ENCODE measurements around the gene PALLD. TPM values are rescaled to one million over a fixed set of nuclear protein-coding genes. Genes with fewer than 3 reads are reported as not detected.

Gene PALLD
- total and polyA plus RNA-seq, 7 donors, result 40.7 to 1,991 (median 1,233) TPM

DNA sequence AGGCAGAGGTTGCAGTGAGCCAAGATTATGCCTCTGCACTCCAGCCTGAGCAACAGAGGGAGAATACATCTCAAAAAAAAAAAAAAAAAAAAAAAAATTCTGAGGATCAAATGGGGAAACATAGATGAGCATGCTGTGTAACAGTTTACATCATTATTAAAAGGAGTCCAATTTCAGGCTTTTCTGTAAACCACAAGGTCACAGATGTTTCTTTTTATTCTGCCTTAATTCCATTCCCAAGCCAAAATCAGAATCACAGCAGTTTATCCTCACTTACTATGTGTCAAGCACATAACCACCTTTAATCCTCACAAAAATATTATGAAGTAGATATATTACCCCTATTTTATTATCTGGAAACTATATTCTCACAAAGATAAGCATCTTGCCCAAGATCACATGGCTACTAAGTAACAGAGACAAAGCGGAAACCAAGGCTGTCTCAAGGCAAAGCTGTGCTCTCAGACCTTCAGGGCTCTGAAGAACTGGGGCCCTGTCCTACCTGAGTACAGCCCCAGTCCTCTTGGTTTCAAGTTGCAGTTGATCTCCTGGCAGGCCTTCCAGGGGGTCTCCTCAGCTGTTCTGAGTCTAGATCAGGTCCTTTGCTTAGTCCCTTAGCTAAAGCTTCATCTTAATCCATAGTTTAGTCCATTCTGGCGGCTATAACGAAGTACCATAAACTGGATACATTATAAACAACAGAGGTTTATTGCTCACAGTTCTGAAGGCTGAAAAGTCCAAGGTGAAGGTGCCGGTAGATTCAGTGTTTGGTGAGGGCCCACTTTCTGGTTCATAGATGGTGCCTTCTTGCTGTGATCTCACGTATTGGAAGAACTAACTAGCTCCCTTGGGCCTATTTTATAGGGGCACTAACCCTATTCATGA lies 141.3 kb downstream of the PALLD start:
- Histone ChIP-seq H3K4me3 (no peak overlapping the region), H3K4me1 (peaks cover 0 to 52% (median 41%) of the 10 kb centered on the region in 4 donors), H3K9me3 (no peaks in the 10 kb centered on the region), H3K27me3 (no peaks in the 10 kb centered on the region), H3K36me3 (no peaks in the 10 kb centered on the region), H3K27ac (peak overlapping the region in 3 of 4 donors; percentile 44 to 93 (median 47))
- WGBS, 2 donors, result 65 to 86% methylated on average over 5 of the region's 5 CpGs
- TF ChIP-seq, protein P1, sequence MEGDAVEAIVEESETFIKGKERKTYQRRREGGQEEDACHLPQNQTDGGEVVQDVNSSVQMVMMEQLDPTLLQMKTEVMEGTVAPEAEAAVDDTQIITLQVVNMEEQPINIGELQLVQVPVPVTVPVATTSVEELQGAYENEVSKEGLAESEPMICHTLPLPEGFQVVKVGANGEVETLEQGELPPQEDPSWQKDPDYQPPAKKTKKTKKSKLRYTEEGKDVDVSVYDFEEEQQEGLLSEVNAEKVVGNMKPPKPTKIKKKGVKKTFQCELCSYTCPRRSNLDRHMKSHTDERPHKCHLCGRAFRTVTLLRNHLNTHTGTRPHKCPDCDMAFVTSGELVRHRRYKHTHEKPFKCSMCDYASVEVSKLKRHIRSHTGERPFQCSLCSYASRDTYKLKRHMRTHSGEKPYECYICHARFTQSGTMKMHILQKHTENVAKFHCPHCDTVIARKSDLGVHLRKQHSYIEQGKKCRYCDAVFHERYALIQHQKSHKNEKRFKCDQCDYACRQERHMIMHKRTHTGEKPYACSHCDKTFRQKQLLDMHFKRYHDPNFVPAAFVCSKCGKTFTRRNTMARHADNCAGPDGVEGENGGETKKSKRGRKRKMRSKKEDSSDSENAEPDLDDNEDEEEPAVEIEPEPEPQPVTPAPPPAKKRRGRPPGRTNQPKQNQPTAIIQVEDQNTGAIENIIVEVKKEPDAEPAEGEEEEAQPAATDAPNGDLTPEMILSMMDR (IDR thresholded peaks at IDR 0.05), result no peak
- TF ChIP-seq EP300 (IDR thresholded peaks at IDR 0.05) (no peak), POLR2AphosphoS5 (IDR thresholded peaks at IDR 0.05) (peak in 1 of 4 donors; percentile 37)
- DNase-seq, result no peak
- intact Hi-C loops (cut with DNase I), result loop anchor here (5.0 to 10.0 kb wide), 3 partner anchors 54 to 197 kb away; no protein-coding TSS in a partner anchor

DNA sequence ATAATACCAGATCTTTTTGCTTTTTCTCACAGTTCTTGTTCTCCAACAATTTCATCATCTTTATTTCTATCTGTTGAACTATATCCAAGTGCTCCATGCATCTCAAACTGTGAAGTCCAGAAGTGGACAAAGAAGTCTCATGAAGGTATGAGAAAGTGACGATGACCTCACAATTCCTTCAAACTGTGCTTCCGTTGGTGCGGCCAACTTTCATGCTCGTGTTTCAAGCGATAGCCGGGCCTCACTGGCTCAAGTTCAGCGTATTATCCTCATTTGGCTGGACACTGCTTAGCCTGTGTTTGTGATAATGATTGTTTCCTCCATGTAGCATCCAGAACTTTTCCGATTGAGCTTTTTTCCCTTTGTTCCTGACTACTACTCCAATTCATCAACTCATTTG lies 143.1 kb downstream of the PALLD start:
- TF ChIP-seq EP300 (IDR thresholded peaks at IDR 0.05), result no peak
- no peak for TF ChIP-seq POLR2AphosphoS5 (IDR thresholded peaks at IDR 0.05)
- TF ChIP-seq POLR2A (IDR thresholded peaks at IDR 0.05), result no peak
- TF ChIP-seq, protein P1 (IDR thresholded peaks at IDR 0.05), result no peak
- H3K4me3 ChIP-seq, result no peak overlapping the region
- H3K27me3 ChIP-seq, result no peaks in the 10 kb centered on the region
- H3K27ac ChIP-seq, result no peak overlapping the region
- intact Hi-C loops (cut with DNase I), result loop anchor here (5.0 to 10.0 kb wide), 3 partner anchors 52 to 195 kb away; no protein-coding TSS in a partner anchor
- no peak for DNase-seq
- H3K36me3 ChIP-seq, result no peaks in the 10 kb centered on the region
- peaks cover 0 to 42% (median 32%) of the 10 kb centered on the region in 4 donors for H3K4me1 ChIP-seq
- H3K9me3 ChIP-seq, result no peaks in the 10 kb centered on the region
- 95 to 96% methylated on average over 8 of the region's 8 CpGs for WGBS, 2 donors

DNA sequence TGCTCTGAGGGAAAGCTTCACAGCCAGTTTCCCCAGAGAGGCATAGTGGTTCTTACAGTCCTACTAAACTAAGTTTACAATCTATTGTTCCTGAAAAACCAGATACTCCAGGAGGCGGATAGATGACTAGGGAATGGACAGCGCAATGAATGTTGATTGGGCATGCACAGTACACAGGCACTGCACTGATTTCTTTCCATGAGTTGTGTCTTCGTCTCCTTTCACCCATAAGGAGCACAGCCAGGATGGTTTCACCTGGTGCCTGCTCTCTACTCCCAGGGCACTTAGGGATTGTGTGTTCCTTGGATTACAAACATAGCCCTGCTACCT lies 144.9 kb downstream of the PALLD start:
- Histone ChIP-seq H3K27ac (peak overlapping the region in 2 of 4 donors; percentile 4 to 73), H3K4me1 (peaks cover 0 to 35% (median 21%) of the 10 kb centered on the region in 4 donors), H3K9me3 (no peaks in the 10 kb centered on the region), H3K36me3 (no peaks in the 10 kb centered on the region), H3K27me3 (no peaks in the 10 kb centered on the region), H3K4me3 (no peak overlapping the region)
- intact Hi-C loops (cut with DNase I), result no loop called here
- TF ChIP-seq, protein P1 (IDR thresholded peaks at IDR 0.05), result no peak
- no peak for TF ChIP-seq POLR2AphosphoS5 (IDR thresholded peaks at IDR 0.05)
- no peak for DNase-seq
- WGBS, 2 donors, result 55 to 91% methylated on average over 3 of the region's 3 CpGs

DNA sequence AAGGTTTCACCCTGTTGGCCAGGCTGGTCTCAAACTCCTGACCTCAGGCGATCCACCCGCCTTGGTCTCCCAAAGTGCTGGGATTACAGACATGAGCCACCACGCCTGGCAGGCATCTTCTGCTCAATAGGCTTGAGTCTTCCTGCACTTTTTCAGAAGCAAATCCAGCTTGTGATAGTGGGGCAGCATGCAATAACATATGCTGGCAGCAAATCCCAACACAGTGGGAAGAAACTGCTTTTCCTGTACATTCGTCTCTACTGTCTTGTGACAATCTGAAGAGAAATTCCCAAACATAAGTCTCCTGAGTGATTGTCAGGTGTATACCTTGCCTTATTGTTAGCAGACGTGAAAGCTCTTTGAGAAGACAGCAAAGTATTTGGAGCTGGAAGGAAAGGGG lies 145.7 kb downstream of the PALLD start:
- peak overlapping the region in 1 of 4 donors; percentile 15 for H3K4me3 ChIP-seq
- no peaks in the 10 kb centered on the region for H3K27me3 ChIP-seq
- TF ChIP-seq EP300 (IDR thresholded peaks at IDR 0.05) (no peak), POLR2A (IDR thresholded peaks at IDR 0.05) (no peak)
- H3K4me1 ChIP-seq, result peaks cover 0 to 30% (median 16%) of the 10 kb centered on the region in 4 donors
- H3K36me3 ChIP-seq, result no peaks in the 10 kb centered on the region
- DNase-seq, result no peak
- 90 to 92% methylated on average over 5 of the region's 5 CpGs for WGBS, 2 donors
- H3K27ac ChIP-seq, result peak overlapping the region in 3 of 4 donors; percentile 64 to 74 (median 73)
- H3K9me3 ChIP-seq, result no peaks in the 10 kb centered on the region
- intact Hi-C loops (cut with DNase I), result no loop called here

DNA sequence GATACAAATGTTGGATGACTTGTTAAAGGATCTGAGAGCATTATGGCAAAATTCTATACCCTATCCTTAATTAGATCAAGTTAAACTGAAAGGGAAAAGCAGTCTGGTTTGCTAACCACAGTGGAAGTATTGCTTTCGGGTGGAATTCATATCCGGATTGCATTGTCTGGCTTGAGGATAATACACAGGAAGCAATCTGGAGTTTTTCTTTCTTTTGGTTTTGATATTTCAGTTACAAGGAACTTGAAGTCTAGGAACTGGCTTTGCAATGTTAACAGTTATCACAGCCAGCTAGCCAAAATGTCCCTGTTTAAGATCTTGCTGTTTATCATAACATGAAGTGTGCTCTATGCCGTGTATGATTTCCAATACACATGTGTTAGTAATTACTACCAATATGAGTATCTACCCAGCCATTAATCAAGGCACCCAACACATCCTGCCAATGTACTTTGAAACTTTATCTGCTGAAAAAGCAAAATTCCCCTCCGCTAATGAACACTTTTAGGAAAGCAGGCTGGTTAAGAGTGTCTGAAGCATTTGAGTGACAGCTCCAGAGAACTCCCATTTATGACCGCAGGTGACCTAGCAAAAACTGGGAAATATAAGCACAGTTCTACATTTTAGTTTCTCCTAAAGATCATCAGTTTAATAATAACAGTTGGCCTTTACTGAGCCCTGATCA lies 146.4 kb downstream of the PALLD start:
- Histone ChIP-seq H3K9me3 (no peaks in the 10 kb centered on the region), H3K4me3 (peak overlapping the region in 1 of 4 donors; percentile 15), H3K27me3 (no peaks in the 10 kb centered on the region), H3K36me3 (no peaks in the 10 kb centered on the region), H3K4me1 (peaks cover 0 to 30% (median 16%) of the 10 kb centered on the region in 4 donors), H3K27ac (peak overlapping the region in 3 of 4 donors; percentile 64 to 74 (median 73))
- no peak for TF ChIP-seq EP300 (IDR thresholded peaks at IDR 0.05)
- peak in 1 of 4 donors; percentile 27 for TF ChIP-seq POLR2AphosphoS5 (IDR thresholded peaks at IDR 0.05)
- TF ChIP-seq, protein P1 (IDR thresholded peaks at IDR 0.05), result no peak
- TF ChIP-seq POLR2A (IDR thresholded peaks at IDR 0.05), result no peak
- DNase-seq, result no peak
- intact Hi-C loops (cut with DNase I), result no loop called here
- WGBS, 2 donors, result 61 to 81% methylated on average over 5 of the region's 5 CpGs

All from sigmoid colon (tissue), 7 donors.